Neural progenitor cell (in vitro differentiated cells): Measurements from ENCODE around the gene ADGRE2. TPM values are rescaled to one million over a fixed set of nuclear protein-coding genes. Genes with fewer than 3 reads are reported as not detected.

Experiments
- DNase-seq: peaks from one replicate; pipeline ENCODE4 v3.0.0-alpha.2; 2016; ENCODE audit warnings: low spot score
- H2AFZ ChIP-seq: fragments of 200-600 bp; sonication (generic); replicated peaks from 2 replicates; pipeline ENCODE4 v1.6.1; 2016; ENCODE audit warnings: antibody characterized with exemption
- H3F3A ChIP-seq: fragments of 200-600 bp; sonication (generic); 2 replicates; pipeline ENCODE4 v1.6.1; 2016; ENCODE audit warnings: antibody characterized with exemption, low read depth
- H3K27ac ChIP-seq: fragments of 200-600 bp; sonication (generic); 2 replicates; pipeline ENCODE4 v1.5.1; 2016; ENCODE audit warnings: mild to moderate bottlenecking
- H3K27me3 ChIP-seq: fragments of 200-600 bp; sonication (generic); 2 replicates; pipeline ENCODE4 v1.6.1; 2016; ENCODE audit warnings: mild to moderate bottlenecking, moderate library complexity
- H3K36me3 ChIP-seq: fragments of 200-600 bp; sonication (generic); 2 replicates; pipeline ENCODE4 v1.5.1; 2016
- H3K4me1 ChIP-seq: fragments of 200-600 bp; sonication (generic); 2 replicates; pipeline ENCODE4 v1.6.1; 2016; ENCODE audit warnings: mixed run types
- H3K4me2 ChIP-seq: fragments of 200-600 bp; sonication (generic); 2 replicates; pipeline ENCODE4 v1.6.1; 2016
- H3K4me3 ChIP-seq: fragments of 200-600 bp; sonication (generic); 2 replicates; pipeline ENCODE4 v1.5.1; 2016
- H3K79me2 ChIP-seq: fragments of 200-600 bp; sonication (generic); 2 replicates; pipeline ENCODE4 v1.6.1; 2016; ENCODE audit warnings: low read depth
- H3K9ac ChIP-seq: fragments of 200-600 bp; sonication (generic); 2 replicates; pipeline ENCODE4 v1.6.1; 2016
- H3K9me3 ChIP-seq: fragments of 200-600 bp; sonication (generic); 2 replicates; pipeline ENCODE4 v1.5.1; 2016; ENCODE audit warnings: low read depth
- H4K20me1 ChIP-seq: fragments of 200-600 bp; sonication (generic); 2 replicates; pipeline ENCODE4 v1.6.1; 2016; ENCODE audit warnings: low read depth
- H3K27ac Mint-ChIP-seq: 3 replicates; pipeline ENCODE4 v1.8.0; 2021; ENCODE audit warnings: mixed read lengths
- H3K27me3 Mint-ChIP-seq: 2 replicates; pipeline ENCODE4 v1.8.0; 2022; ENCODE audit warnings: low read depth, mild to moderate bottlenecking, inconsistent platforms, moderate library complexity, mixed read lengths; ENCODE audit not compliant: insufficient read depth
- H3K36me3 Mint-ChIP-seq: 3 replicates; pipeline ENCODE4 v1.8.0; 2021; ENCODE audit warnings: mixed read lengths
- H3K4me1 Mint-ChIP-seq: 3 replicates; pipeline ENCODE4 v1.8.0; 2021; ENCODE audit warnings: mixed read lengths
- H3K4me3 Mint-ChIP-seq: 3 replicates; pipeline ENCODE4 v1.8.0; 2021; ENCODE audit warnings: mild to moderate bottlenecking, moderate library complexity, mixed read lengths
- H3K9me3 Mint-ChIP-seq: 3 replicates; pipeline ENCODE4 v1.8.0; 2020; ENCODE audit warnings: mixed read lengths
- CTCF ChIP-seq: fragments of 200-600 bp; sonication (generic); IDR thresholded peaks from 2 replicates; pipeline ENCODE4 v1.5.1; 2017; ENCODE audit warnings: antibody characterized with exemption, mild to moderate bottlenecking
- EZH2 ChIP-seq: fragments of 200-600 bp; sonication (generic); IDR thresholded peaks from 2 replicates; pipeline ENCODE4 v1.6.1; 2017; ENCODE audit warnings: antibody characterized with exemption, mild to moderate bottlenecking, moderate library complexity
- EZH2phosphoT487 ChIP-seq: fragments of 200-600 bp; sonication (generic); IDR thresholded peaks from 2 replicates; pipeline ENCODE4 v1.6.1; 2017; ENCODE audit warnings: antibody characterized with exemption
- total RNA-seq: library from RNA; depleted of rRNA; stranded (reverse); fragments of >200 nt; gene quantifications from 2 replicates; pipeline ENCODE4 v1.2.3, GENCODE V29; 2015; ENCODE audit warnings: low replicate concordance

The ADGRE2 gene
- total RNA-seq, 1 donor from 2014 or later, result 0.28 TPM

- no peak overlapping the region for H3K4me2 ChIP-seq
- no peak overlapping the region for H2AFZ ChIP-seq
- no peaks in the 10 kb centered on the region for H3F3A ChIP-seq
- H3K9ac ChIP-seq, result no peak overlapping the region
- Mint-ChIP-seq H3K4me1 (no peaks in the 10 kb centered on the region), H3K27me3 (peaks cover 10% of the 10 kb centered on the region), H3K9me3 (peaks cover 5% of the 10 kb centered on the region), H3K36me3 (no peaks in the 10 kb centered on the region), H3K27ac (no peak overlapping the region), H3K4me3 (no peak overlapping the region)
- no peak overlapping the region for H3K27ac ChIP-seq
- H3K36me3 ChIP-seq, result no peaks in the 10 kb centered on the region
- no peaks in the 10 kb centered on the region for H4K20me1 ChIP-seq
- H3K27me3 ChIP-seq, result no peaks in the 10 kb centered on the region
- H3K4me3 ChIP-seq, result no peak overlapping the region
- no peak for TF ChIP-seq EZH2
- no peak for TF ChIP-seq CTCF
- no peak for TF ChIP-seq EZH2phosphoT487
- no peaks in the 10 kb centered on the region for H3K9me3 ChIP-seq
- H3K79me2 ChIP-seq, result no peaks in the 10 kb centered on the region
- no peaks in the 10 kb centered on the region for H3K4me1 ChIP-seq
- no peak for DNase-seq
Observed at GRCh38 chr19:14735915-14736314, 42.4 kb downstream of the ADGRE2 start.

- Histone ChIP-seq H3K4me3 (no peak overlapping the region), H3F3A (no peaks in the 10 kb centered on the region), H4K20me1 (no peaks in the 10 kb centered on the region), H3K27me3 (no peaks in the 10 kb centered on the region), H3K4me1 (no peaks in the 10 kb centered on the region), H3K4me2 (no peak overlapping the region), H3K36me3 (no peaks in the 10 kb centered on the region), H2AFZ (no peak overlapping the region), H3K27ac (no peak overlapping the region), H3K9ac (no peak overlapping the region), H3K9me3 (no peaks in the 10 kb centered on the region), H3K79me2 (no peaks in the 10 kb centered on the region)
- no peak for TF ChIP-seq EZH2phosphoT487
- no peak for TF ChIP-seq CTCF
- TF ChIP-seq EZH2, result no peak
- Mint-ChIP-seq H3K27me3 (peaks cover 11% of the 10 kb centered on the region), H3K4me1 (no peaks in the 10 kb centered on the region), H3K36me3 (no peaks in the 10 kb centered on the region), H3K9me3 (peaks cover 10% of the 10 kb centered on the region), H3K4me3 (no peak overlapping the region), H3K27ac (no peak overlapping the region)
- DNase-seq, result no peak
Observed at GRCh38 chr19:14733574-14733973, 44.8 kb downstream of the ADGRE2 start.

- Mint-ChIP-seq H3K27ac (no peak overlapping the region), H3K9me3 (peaks cover 15% of the 10 kb centered on the region), H3K4me1 (no peaks in the 10 kb centered on the region), H3K4me3 (no peak overlapping the region), H3K36me3 (no peaks in the 10 kb centered on the region), H3K27me3 (peaks cover 10% of the 10 kb centered on the region)
- Histone ChIP-seq H3K4me1 (no peaks in the 10 kb centered on the region), H3K27ac (no peak overlapping the region), H3K4me3 (no peak overlapping the region), H3K79me2 (no peaks in the 10 kb centered on the region), H3K36me3 (no peaks in the 10 kb centered on the region), H3K9me3 (no peaks in the 10 kb centered on the region), H3K9ac (no peak overlapping the region), H3F3A (no peaks in the 10 kb centered on the region), H3K4me2 (no peak overlapping the region), H3K27me3 (no peaks in the 10 kb centered on the region), H4K20me1 (no peaks in the 10 kb centered on the region), H2AFZ (no peak overlapping the region)
- TF ChIP-seq CTCF (no peak), EZH2phosphoT487 (no peak), EZH2 (no peak)
- DNase-seq, result no peak
Observed at GRCh38 chr19:14732510-14732909, 45.9 kb downstream of the ADGRE2 start.
